H1 (cell line): ENCODE data around the gene BRI3BP. TPM values are rescaled to one million over a fixed set of nuclear protein-coding genes. Genes with fewer than 3 reads are reported as not detected.
A peak's percentile ranks its signal among the peaks of the same experiment; 100 is the strongest.

Experiments
- ATF2 ChIP-seq: IDR thresholded peaks from 2 replicates; pipeline ENCODE4 v1.6.1; 2012; ENCODE audit warnings: low read length, inconsistent platforms
- ATF3 ChIP-seq: IDR thresholded peaks from 2 replicates; pipeline ENCODE4 v1.6.1; 2011; ENCODE audit warnings: low read depth, mild to moderate bottlenecking, low read length; ENCODE audit not compliant: insufficient read depth
- BACH1 ChIP-seq: IDR thresholded peaks from 2 replicates; pipeline ENCODE4 v1.6.1; 2012; ENCODE audit warnings: low read length, improper control_type of control experiment
- CREB1 ChIP-seq: IDR thresholded peaks from 2 replicates; pipeline ENCODE4 v1.6.1; 2012; ENCODE audit warnings: inconsistent platforms
- FOSL1 ChIP-seq: IDR thresholded peaks from 2 replicates; pipeline ENCODE4 v1.6.1; 2011; ENCODE audit warnings: mild to moderate bottlenecking, low read depth, low read length, moderate library complexity; ENCODE audit not compliant: insufficient read depth
- GTF2F1 ChIP-seq: IDR thresholded peaks from 2 replicates; pipeline ENCODE4 v1.6.1; 2012; ENCODE audit warnings: low read depth, low read length, improper control_type of control experiment, borderline replicate concordance
- HDAC2 ChIP-seq, 2 experiments: fragments of 300-600 bp in 1 of 2; sonication (generic) in 1 of 2; IDR thresholded peaks; 2 replicates each; pipeline ENCODE4 v1.6.1; 2011 to 2012; ENCODE audit warnings: low read depth in 2 of 2, low read length in 2 of 2, mild to moderate bottlenecking in 2 of 2, moderate library complexity in 2 of 2, borderline replicate concordance in 1 of 2, inconsistent platforms in 1 of 2
- JUN ChIP-seq: IDR thresholded peaks from 2 replicates; pipeline ENCODE4 v1.6.1; 2011; ENCODE audit warnings: low read depth, mild to moderate bottlenecking, improper control_type of control experiment, low read length
- POLR2A ChIP-seq, 2 experiments: IDR thresholded peaks; 1 replicate in 1 of 2; 2 replicates in 1 of 2; pipeline ENCODE4 v1.6.1; 2011; ENCODE audit warnings: low read depth in 2 of 2, low read length in 2 of 2, mild to moderate bottlenecking in 2 of 2; ENCODE audit errors: control extremely low read depth in 1 of 2
- POU5F1 ChIP-seq: IDR thresholded peaks from 2 replicates; pipeline ENCODE4 v1.6.1; 2011; ENCODE audit warnings: low read depth, mild to moderate bottlenecking, low read length, moderate library complexity
- RBBP5 ChIP-seq: IDR thresholded peaks from 2 replicates; pipeline ENCODE4 v1.7.1; 2012; ENCODE audit warnings: low read depth, mild to moderate bottlenecking, inconsistent platforms, low read length, moderate library complexity, borderline replicate concordance
- SIRT6 ChIP-seq: IDR thresholded peaks from one replicate; pipeline ENCODE4 v1.7.1; 2012; ENCODE audit warnings: low read length, inconsistent platforms
- SP4 ChIP-seq: IDR thresholded peaks from 2 replicates; pipeline ENCODE4 v1.6.1; 2012; ENCODE audit warnings: low read length, inconsistent platforms
- TAF7 ChIP-seq: optimal IDR thresholded peaks from 2 replicates; pipeline ENCODE3; 2011; ENCODE audit warnings: low read depth, mild to moderate bottlenecking, inconsistent platforms, low read length, moderate library complexity, borderline replicate concordance
- TCF12 ChIP-seq: IDR thresholded peaks from 2 replicates; pipeline ENCODE4 v1.6.1; 2011; ENCODE audit warnings: low read depth, mild to moderate bottlenecking, low read length
- USF2 ChIP-seq: IDR thresholded peaks from 2 replicates; pipeline ENCODE4 v1.6.1; 2011; ENCODE audit warnings: low read length, improper control_type of control experiment
- YY1 ChIP-seq: IDR thresholded peaks from 2 replicates; pipeline ENCODE4 v1.6.1; 2011; ENCODE audit warnings: low read depth, mild to moderate bottlenecking, low read length
- polyA plus RNA-seq, 7 experiments: library from polyadenylated mRNA; depleted of rRNA in 3 of 7; stranded (reverse) in 5 of 7; unstranded in 2 of 7; fragments of >200 nt in 5 of 7; fragments of 200-250 nt in 2 of 7; gene quantifications; 1 replicate in 5 of 7; 2 replicates in 1 of 7; 4 replicates in 1 of 7; pipeline versions ENCODE4 v1.2.1 to v1.2.3, GENCODE V29; 2011 to 2013; ENCODE audit warnings: missing spikeins in 2 of 7, mixed read lengths in 2 of 7
- total RNA-seq: library from RNA; stranded (reverse); fragmentation: NEBNext Ultra II Directional; extraction: Animal tissue kit (Norgen Biotek cat#: 25700); gene quantifications from 2 replicates; pipeline ENCODE4 v1.2.1, GENCODE V29; 2021

BRI3BP gene
- total and polyA plus RNA-seq, 2 of the 8 experiments (the other 6 are each of a cell fraction or from before 2014, with no cell fraction given): 5.4 to 14.2 TPM

- TF ChIP-seq USF2 (no peak), SIRT6 (no peak), ATF2 (no peak), GTF2F1 (no peak), POU5F1 (no peak), POLR2A (IDR thresholded peaks at IDR 0.05; ENCODE audit: control extremely low read depth in 1 of 2, low read depth in 2 of 2, low read length in 2 of 2) (peak; percentile 62 to 77), BACH1 (no peak), CREB1 (peak; percentile 57; the same call in 1 of the 2 replicates), RBBP5 (peak; percentile 21; the same call in 1 of the 2 replicates), YY1 (0 out of 2 replicates have a peak, but pooled peaks have one; percentile 16), SP4 (peak; percentile 72), ATF3 (no peak), JUN (no peak), HDAC2 (IDR thresholded peaks at IDR 0.05; ENCODE audit: borderline replicate concordance in 1 of 2, low read depth in 2 of 2, low read length in 2 of 2) (no peak), TCF12 (0 out of 2 replicates have a peak, but pooled peaks have one; percentile 71), FOSL1 (no peak), TAF7 (peak; percentile 66)
These were observed 71.8 kb downstream of the BRI3BP start, which contains the start of gene AACS (continued) for GRCh38 chr12:125065021-125065918.
